ENCODE measurements around the gene HUWE1. TPM values are rescaled to one million over a fixed set of nuclear protein-coding genes. Genes with fewer than 3 reads are reported as not detected.

The HUWE1 gene
- total RNA-seq, 1 donor from 2014 or later: 130 TPM

DNA sequence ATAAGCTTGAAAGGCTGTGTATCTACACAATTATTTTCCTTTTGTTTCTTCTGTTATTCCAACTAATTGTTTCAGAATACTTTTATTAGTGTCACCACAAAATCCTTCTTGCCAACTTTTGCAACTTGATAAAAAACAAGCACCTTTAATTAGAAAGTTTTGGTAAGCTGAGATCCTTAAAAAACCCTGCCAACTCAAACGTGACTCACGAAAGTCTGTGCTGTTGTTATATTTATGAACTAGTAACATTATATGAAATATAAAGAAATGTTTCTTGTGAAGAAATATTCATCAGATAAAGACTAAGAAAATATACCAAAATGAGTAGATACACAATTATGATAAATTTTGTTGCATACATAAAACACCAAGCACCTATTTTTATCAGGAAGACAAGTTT lies 49.0 kb downstream of the HUWE1 start:
- TF ChIP-seq, protein P1, sequence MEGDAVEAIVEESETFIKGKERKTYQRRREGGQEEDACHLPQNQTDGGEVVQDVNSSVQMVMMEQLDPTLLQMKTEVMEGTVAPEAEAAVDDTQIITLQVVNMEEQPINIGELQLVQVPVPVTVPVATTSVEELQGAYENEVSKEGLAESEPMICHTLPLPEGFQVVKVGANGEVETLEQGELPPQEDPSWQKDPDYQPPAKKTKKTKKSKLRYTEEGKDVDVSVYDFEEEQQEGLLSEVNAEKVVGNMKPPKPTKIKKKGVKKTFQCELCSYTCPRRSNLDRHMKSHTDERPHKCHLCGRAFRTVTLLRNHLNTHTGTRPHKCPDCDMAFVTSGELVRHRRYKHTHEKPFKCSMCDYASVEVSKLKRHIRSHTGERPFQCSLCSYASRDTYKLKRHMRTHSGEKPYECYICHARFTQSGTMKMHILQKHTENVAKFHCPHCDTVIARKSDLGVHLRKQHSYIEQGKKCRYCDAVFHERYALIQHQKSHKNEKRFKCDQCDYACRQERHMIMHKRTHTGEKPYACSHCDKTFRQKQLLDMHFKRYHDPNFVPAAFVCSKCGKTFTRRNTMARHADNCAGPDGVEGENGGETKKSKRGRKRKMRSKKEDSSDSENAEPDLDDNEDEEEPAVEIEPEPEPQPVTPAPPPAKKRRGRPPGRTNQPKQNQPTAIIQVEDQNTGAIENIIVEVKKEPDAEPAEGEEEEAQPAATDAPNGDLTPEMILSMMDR (IDR thresholded peaks at IDR 0.05; ENCODE audit: borderline replicate concordance): no peak
- H3K4me1 ChIP-seq: no peaks in the 10 kb centered on the region
- intact Hi-C loops (cut with micrococcal nuclease): no loop called here
- H3K9me3 ChIP-seq (replicated peaks): no peaks in the 10 kb centered on the region
- H3K27ac ChIP-seq (replicated peaks): no peak overlapping the region
- no peaks in the 10 kb centered on the region for H3K27me3 ChIP-seq (ENCODE audit: low read depth)
- peaks cover 35% of the 10 kb centered on the region for H3K36me3 ChIP-seq
- H3K4me3 ChIP-seq: no peak overlapping the region
- DNase-seq: no peak

DNA sequence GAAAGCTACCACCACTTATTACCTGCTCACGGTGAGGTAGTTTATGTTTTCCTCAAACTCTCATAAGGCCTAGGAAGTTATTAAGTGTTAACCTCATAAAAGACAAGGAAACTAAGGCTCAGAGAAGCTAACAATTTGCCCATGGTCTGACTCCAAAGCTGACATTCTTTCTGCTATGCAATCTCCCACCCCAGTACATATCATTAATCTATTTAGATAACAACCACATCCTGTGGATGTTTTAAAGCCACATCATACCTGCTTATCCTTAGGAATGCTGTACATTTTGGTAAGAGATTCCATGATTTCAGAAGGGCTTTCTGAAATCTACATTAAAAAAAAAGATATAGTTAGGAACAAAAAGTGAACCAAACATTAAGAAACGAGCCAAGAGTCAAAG lies 55.4 kb downstream of the HUWE1 start:
- intact Hi-C loops (cut with micrococcal nuclease): no loop called here
- Histone ChIP-seq H3K9me3 (replicated peaks) (no peaks in the 10 kb centered on the region), H3K4me3 (no peak overlapping the region), H3K27ac (replicated peaks) (no peak overlapping the region), H3K4me1 (no peaks in the 10 kb centered on the region), H3K36me3 (peaks cover 64% of the 10 kb centered on the region), H3K27me3 (ENCODE audit: low read depth) (no peaks in the 10 kb centered on the region)
- TF ChIP-seq, protein P1 (IDR thresholded peaks at IDR 0.05; ENCODE audit: borderline replicate concordance): no peak
- DNase-seq: no peak

DNA sequence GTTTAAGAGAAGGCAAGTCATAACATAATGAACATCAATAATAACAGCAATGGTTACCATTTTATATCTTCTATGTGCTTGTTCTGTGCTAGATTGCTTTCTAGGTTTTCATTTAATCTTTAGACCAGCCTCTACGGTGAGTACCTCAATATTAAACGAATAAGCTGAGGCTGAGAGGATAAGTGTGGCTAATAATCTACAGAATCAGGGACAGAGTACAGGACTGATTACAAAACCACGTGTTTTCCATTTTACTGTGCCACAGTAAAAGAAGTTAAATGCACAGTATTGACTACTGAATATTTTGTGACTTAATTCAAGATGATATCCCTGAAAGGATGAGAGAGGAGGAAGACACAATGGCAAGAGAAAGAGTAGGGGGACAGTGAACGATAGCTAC lies 56.3 kb downstream of the HUWE1 start:
- DNase-seq: no peak
- intact Hi-C loops (cut with micrococcal nuclease): no loop called here
- H3K27me3 ChIP-seq (ENCODE audit: low read depth): no peaks in the 10 kb centered on the region
- no peaks in the 10 kb centered on the region for H3K9me3 ChIP-seq (replicated peaks)
- H3K36me3 ChIP-seq: peaks cover 67% of the 10 kb centered on the region
- TF ChIP-seq, protein P1 (IDR thresholded peaks at IDR 0.05; ENCODE audit: borderline replicate concordance): no peak
- no peaks in the 10 kb centered on the region for H3K4me1 ChIP-seq
- no peak overlapping the region for H3K4me3 ChIP-seq
- no peak overlapping the region for H3K27ac ChIP-seq (replicated peaks)

DNA sequence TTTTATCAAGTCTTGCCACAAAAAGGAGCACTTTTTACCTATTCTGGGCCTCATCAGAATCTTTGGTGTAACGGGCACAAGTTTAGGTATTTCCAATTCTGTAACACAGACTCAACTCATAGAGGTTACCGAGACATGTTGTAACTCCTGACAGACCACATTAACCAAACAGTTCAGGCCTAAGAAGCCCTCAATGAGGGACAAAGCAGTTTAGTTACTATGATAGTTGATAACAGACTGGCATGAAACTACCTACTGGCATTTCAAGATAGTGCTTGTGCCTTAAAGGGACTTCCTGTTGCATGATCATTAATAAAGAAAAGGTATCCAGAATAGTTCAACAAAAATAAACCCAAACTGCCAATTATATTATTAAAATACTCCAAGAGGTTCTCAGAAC lies 64.1 kb downstream of the HUWE1 start:
- TF ChIP-seq, protein P1 (IDR thresholded peaks at IDR 0.05; ENCODE audit: borderline replicate concordance): no peak
- intact Hi-C loops (cut with micrococcal nuclease): no loop called here
- no peak for DNase-seq
- H3K36me3 ChIP-seq: peaks cover 40% of the 10 kb centered on the region
- no peaks in the 10 kb centered on the region for H3K4me1 ChIP-seq
- H3K9me3 ChIP-seq (replicated peaks): no peaks in the 10 kb centered on the region
- H3K27me3 ChIP-seq (ENCODE audit: low read depth): no peaks in the 10 kb centered on the region
- H3K4me3 ChIP-seq: no peak overlapping the region
- no peak overlapping the region for H3K27ac ChIP-seq (replicated peaks)

DNA sequence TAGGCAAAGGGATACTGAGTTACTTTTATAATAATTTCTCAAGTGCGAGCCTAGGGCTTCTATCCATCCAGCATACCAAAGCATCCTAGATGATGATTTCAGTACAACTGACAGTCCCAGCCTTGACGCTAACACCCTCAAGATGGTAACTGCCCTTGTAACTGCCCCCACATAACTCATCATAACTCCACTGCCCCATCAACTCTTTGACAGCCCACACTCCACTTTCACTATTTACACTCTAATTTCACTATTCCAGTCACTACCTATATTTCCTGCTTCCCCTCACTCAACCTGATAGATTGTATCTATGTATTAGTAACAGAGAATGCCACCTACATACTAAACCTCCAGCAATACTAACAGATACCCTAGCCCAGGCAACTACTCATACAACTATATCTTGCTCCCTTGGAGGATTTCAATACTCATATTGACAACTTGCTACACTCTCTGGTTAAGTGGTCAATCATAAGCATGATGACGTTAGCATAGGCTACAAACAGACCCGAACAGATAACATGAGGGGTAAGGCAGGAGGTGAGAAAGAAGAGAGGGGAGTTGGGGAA lies 65.0 kb downstream of the HUWE1 start:
- H3K27ac ChIP-seq (replicated peaks): no peak overlapping the region
- H3K9me3 ChIP-seq (replicated peaks): no peaks in the 10 kb centered on the region
- TF ChIP-seq, protein P1 (IDR thresholded peaks at IDR 0.05; ENCODE audit: borderline replicate concordance): no peak
- H3K4me3 ChIP-seq: no peak overlapping the region
- peaks cover 39% of the 10 kb centered on the region for H3K36me3 ChIP-seq
- no peak for DNase-seq
- intact Hi-C loops (cut with micrococcal nuclease): no loop called here
- no peaks in the 10 kb centered on the region for H3K27me3 ChIP-seq (ENCODE audit: low read depth)
- H3K4me1 ChIP-seq: no peaks in the 10 kb centered on the region

Measured in left ventricle myocardium inferior (tissue), 1 donor.